Natural killer cell treated with Interleukin-12 subunit alpha and Interleukin-12 subunit beta and Interleukin-15 and Interleukin-18, amount 100 ng/mL, for 72 hours (primary cell): Measurements from ENCODE around the gene ENPP3. TPM values are rescaled to one million over a fixed set of nuclear protein-coding genes. Genes with fewer than 3 reads are reported as not detected.

Experiments
- ATAC-seq, 2 donors: fragments of 150-1000 bp; cut with Tn5 transposase in 1 of 2; sonication (Bioruptor Pico), chemical (Tn5 transposase) in 1 of 2; 2 replicates each; pipeline ENCODE4 v1.10.0; 2021
- DNase-seq: peaks from one replicate; pipeline ENCODE4 v3.0.0; 2022; ENCODE audit warnings: low spot score
- H3K27ac Mint-ChIP-seq, 2 donors: 1 replicate in 1 of 2; 2 replicates in 1 of 2; pipeline ENCODE4 v1.8.0; 2022; ENCODE audit warnings: mixed read lengths in 2 of 2, mild to moderate bottlenecking in 1 of 2, moderate library complexity in 1 of 2
- H3K27me3 Mint-ChIP-seq, 2 donors: 1 replicate in 1 of 2; 2 replicates in 1 of 2; pipeline ENCODE4 v1.8.0; 2022; ENCODE audit warnings: mixed read lengths in 2 of 2
- H3K36me3 Mint-ChIP-seq: one replicate; pipeline ENCODE4 v1.8.0; 2022; ENCODE audit warnings: mixed read lengths
- H3K4me1 Mint-ChIP-seq, 2 donors: 1 replicate in 1 of 2; 2 replicates in 1 of 2; pipeline ENCODE4 v1.8.0; 2022; ENCODE audit warnings: low read depth in 2 of 2, mixed read lengths in 2 of 2, mild to moderate bottlenecking in 1 of 2
- H3K4me3 Mint-ChIP-seq: one replicate; pipeline ENCODE4 v1.8.0; 2022; ENCODE audit warnings: mixed read lengths
- H3K9me3 Mint-ChIP-seq: 2 replicates; pipeline ENCODE4 v1.8.0; 2022; ENCODE audit warnings: mixed read lengths
- total RNA-seq, 2 donors: library from RNA; stranded (reverse); gene quantifications; one replicate each; pipeline ENCODE4 v1.2.3, GENCODE V29; 2022

The ENPP3 gene
- total RNA-seq, 2 donors from 2014 or later: 0.81 to 11.5 TPM

- ATAC-seq: no peak
- no peaks in the 10 kb centered on the region for H3K36me3 Mint-ChIP-seq
- no peaks in the 10 kb centered on the region for H3K27me3 Mint-ChIP-seq
- no peak overlapping the region for H3K4me3 Mint-ChIP-seq
- no peak overlapping the region for H3K27ac Mint-ChIP-seq
- no peaks in the 10 kb centered on the region for H3K4me1 Mint-ChIP-seq
- DNase-seq: no peak
- no peaks in the 10 kb centered on the region for H3K9me3 Mint-ChIP-seq
Measured at GRCh38 chr6:131717836-131718542, 80.9 kb downstream of the ENPP3 start.

- Mint-ChIP-seq H3K4me1 (peaks cover 0 to 4% of the 10 kb centered on the region in 2 donors), H3K27ac (no peak overlapping the region), H3K9me3 (no peaks in the 10 kb centered on the region), H3K4me3 (no peak overlapping the region), H3K36me3 (peaks cover 4% of the 10 kb centered on the region), H3K27me3 (no peaks in the 10 kb centered on the region)
- DNase-seq (no peak), ATAC-seq (no peak)
Measured at GRCh38 chr6:131721161-131721560, 84.1 kb downstream of the ENPP3 start.

- Mint-ChIP-seq H3K9me3 (no peaks in the 10 kb centered on the region), H3K36me3 (peaks cover 4% of the 10 kb centered on the region), H3K4me3 (no peak overlapping the region), H3K4me1 (peaks cover 0 to 4% of the 10 kb centered on the region in 2 donors), H3K27me3 (no peaks in the 10 kb centered on the region), H3K27ac (no peak overlapping the region)
- DNase-seq (no peak), ATAC-seq (no peak)
Measured at GRCh38 chr6:131724114-131724513, 87.0 kb downstream of the ENPP3 start.

DNA sequence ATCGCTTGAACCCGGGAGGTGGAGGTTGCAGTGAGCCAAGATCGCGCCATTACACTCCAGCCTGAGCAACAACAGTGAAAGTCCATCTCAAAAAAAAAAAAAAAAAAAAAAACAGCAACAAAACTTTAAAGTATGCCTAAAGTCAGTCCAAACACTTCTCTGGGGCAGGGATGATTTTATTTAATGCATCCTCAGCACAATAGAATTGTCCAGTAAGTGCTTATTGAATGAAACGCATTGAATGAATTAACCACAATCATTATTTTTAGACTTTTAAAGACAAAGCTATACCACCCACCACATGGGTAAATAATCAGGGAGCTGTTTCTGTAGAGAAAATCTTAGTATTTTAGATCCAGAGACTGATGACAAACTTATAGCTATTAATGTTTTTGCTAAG, 90.4 kb downstream of the ENPP3 start:
- H3K36me3 Mint-ChIP-seq: peaks cover 4% of the 10 kb centered on the region
- H3K27ac Mint-ChIP-seq: no peak overlapping the region
- H3K9me3 Mint-ChIP-seq: no peaks in the 10 kb centered on the region
- no peak overlapping the region for H3K4me3 Mint-ChIP-seq
- no peak for DNase-seq
- peaks cover 0 to 4% of the 10 kb centered on the region in 2 donors for H3K4me1 Mint-ChIP-seq
- ATAC-seq: no peak
- peaks cover 11% of the 10 kb centered on the region in 2 donors for H3K27me3 Mint-ChIP-seq

DNA sequence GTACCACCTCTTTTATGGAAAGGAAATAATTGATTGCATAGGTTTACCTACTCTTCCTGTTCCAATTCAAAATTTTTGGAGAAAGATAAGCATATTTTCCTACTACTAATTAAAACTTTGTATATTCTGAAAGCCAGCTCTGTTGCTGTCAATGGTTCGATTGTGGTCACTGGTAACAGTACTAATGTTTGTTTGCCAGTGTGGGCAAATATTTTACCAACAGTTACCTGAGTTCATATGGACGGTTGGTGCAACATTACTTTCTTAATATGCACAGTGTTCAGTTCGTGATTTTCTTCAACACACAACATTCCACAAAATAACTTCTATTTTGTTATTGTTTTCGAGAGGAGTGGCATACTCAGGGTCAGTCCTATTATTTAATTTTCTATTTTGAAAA, 90.8 kb downstream of the ENPP3 start:
- H3K27me3 Mint-ChIP-seq: peaks cover 11% of the 10 kb centered on the region in 2 donors
- H3K9me3 Mint-ChIP-seq: no peaks in the 10 kb centered on the region
- H3K36me3 Mint-ChIP-seq: peaks cover 4% of the 10 kb centered on the region
- no peak overlapping the region for H3K27ac Mint-ChIP-seq
- H3K4me3 Mint-ChIP-seq: no peak overlapping the region
- H3K4me1 Mint-ChIP-seq: peaks cover 0 to 4% of the 10 kb centered on the region in 2 donors
- no peak for DNase-seq
- ATAC-seq: no peak

GRCh38 chr6:131728296-131728939, 91.3 kb downstream of the ENPP3 start:
- DNase-seq (no peak), ATAC-seq (no peak)
- no peak overlapping the region for H3K4me3 Mint-ChIP-seq
- no peak overlapping the region for H3K27ac Mint-ChIP-seq
- H3K27me3 Mint-ChIP-seq: peaks cover 11% of the 10 kb centered on the region in 2 donors
- H3K9me3 Mint-ChIP-seq: no peaks in the 10 kb centered on the region
- peaks cover 0 to 4% of the 10 kb centered on the region in 2 donors for H3K4me1 Mint-ChIP-seq
- peaks cover 5% of the 10 kb centered on the region for H3K36me3 Mint-ChIP-seq

GRCh38 chr6:131729550-131729949, 92.4 kb downstream of the ENPP3 start:
- Mint-ChIP-seq H3K9me3 (no peaks in the 10 kb centered on the region), H3K4me3 (no peak overlapping the region), H3K27ac (no peak overlapping the region), H3K4me1 (no peaks in the 10 kb centered on the region), H3K27me3 (peaks cover 11% of the 10 kb centered on the region in 2 donors), H3K36me3 (peaks cover 4% of the 10 kb centered on the region)
- DNase-seq: no peak
- ATAC-seq: no peak

DNA sequence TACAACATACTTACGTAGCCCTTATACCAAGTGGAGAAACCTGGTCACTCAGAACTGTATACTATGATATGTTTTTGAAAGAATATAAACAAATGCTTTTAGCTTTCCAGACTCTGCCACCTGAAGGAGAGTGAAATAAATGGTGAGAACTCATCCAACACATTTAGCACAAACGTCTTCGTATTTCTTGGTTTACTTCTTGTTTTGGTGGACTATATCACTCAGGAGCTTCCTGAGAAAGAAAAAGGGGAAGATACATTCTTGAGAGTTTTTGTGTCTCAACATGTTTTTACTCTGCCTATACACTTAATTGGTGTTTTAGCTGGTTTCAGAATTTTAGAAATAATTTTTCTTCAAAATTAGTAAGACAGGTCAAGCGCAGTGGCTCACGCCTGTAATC, 93.2 kb downstream of the ENPP3 start:
- H3K27ac Mint-ChIP-seq: no peak overlapping the region
- H3K9me3 Mint-ChIP-seq: no peaks in the 10 kb centered on the region
- DNase-seq (no peak), ATAC-seq (no peak)
- peaks cover 11% of the 10 kb centered on the region in 2 donors for H3K27me3 Mint-ChIP-seq
- H3K4me3 Mint-ChIP-seq: no peak overlapping the region
- H3K36me3 Mint-ChIP-seq: peaks cover 4% of the 10 kb centered on the region
- H3K4me1 Mint-ChIP-seq: no peaks in the 10 kb centered on the region

- no peak overlapping the region for H3K4me3 Mint-ChIP-seq
- no peaks in the 10 kb centered on the region for H3K9me3 Mint-ChIP-seq
- no peak overlapping the region for H3K27ac Mint-ChIP-seq
- H3K4me1 Mint-ChIP-seq: no peaks in the 10 kb centered on the region
- DNase-seq (no peak), ATAC-seq (no peak)
- peaks cover 14 to 16% of the 10 kb centered on the region in 2 donors for H3K27me3 Mint-ChIP-seq
- H3K36me3 Mint-ChIP-seq: peaks cover 4% of the 10 kb centered on the region
Measured at GRCh38 chr6:131731224-131731623, 94.1 kb downstream of the ENPP3 start.

DNA sequence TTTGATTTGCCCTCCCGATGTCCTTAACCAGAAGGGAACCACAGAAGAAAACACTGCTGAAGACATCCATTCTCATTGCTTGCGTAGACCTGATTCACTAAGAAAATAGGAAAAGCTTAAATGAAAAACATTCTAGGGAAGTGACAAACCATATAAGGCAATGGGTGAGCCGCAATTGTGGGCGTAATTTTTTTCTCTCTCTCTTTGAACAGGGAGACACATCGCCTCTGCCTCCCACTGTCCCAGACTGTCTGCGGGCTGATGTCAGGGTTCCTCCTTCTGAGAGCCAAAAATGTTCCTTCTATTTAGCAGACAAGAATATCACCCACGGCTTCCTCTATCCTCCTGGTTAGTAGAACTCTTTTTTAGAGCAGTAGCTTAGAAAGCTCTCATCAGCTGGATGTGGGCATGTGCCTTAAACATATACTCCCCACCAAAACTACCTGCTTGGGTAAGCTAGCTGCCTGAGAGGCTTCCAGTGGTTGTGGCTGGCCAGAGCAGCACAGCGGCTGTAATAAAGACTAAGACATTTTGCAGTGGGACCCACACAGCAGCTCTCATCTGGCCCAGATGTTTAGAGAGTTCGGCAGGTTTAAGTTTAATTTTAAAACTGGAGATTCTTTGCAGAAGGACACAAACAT, 96.4 kb downstream of the ENPP3 start:
- H3K36me3 Mint-ChIP-seq: peaks cover 4% of the 10 kb centered on the region
- DNase-seq (no peak), ATAC-seq (no peak)
- H3K27me3 Mint-ChIP-seq: peaks cover 17 to 19% of the 10 kb centered on the region in 2 donors
- H3K4me3 Mint-ChIP-seq: no peak overlapping the region
- no peaks in the 10 kb centered on the region for H3K4me1 Mint-ChIP-seq
- H3K9me3 Mint-ChIP-seq: no peaks in the 10 kb centered on the region
- H3K27ac Mint-ChIP-seq: no peak overlapping the region

- no peaks in the 10 kb centered on the region for H3K9me3 Mint-ChIP-seq
Measured at GRCh38 chr6:131736003-131736596, 99.0 kb downstream of the ENPP3 start.

GRCh38 chr6:131736811-131737210, 99.7 kb downstream of the ENPP3 start:
- no peaks in the 10 kb centered on the region for H3K9me3 Mint-ChIP-seq
- peaks cover 14% of the 10 kb centered on the region in 2 donors for H3K27me3 Mint-ChIP-seq
- no peaks in the 10 kb centered on the region for H3K4me1 Mint-ChIP-seq
- ATAC-seq (no peak), DNase-seq (no peak)
- no peak overlapping the region for H3K4me3 Mint-ChIP-seq
- peaks cover 4% of the 10 kb centered on the region for H3K36me3 Mint-ChIP-seq
- no peak overlapping the region for H3K27ac Mint-ChIP-seq

More at GRCh38 chr6:131736003-131736596, 99.0 kb downstream of the ENPP3 start:
- DNase-seq (no peak), ATAC-seq (no peak)
- Mint-ChIP-seq H3K4me1 (no peaks in the 10 kb centered on the region), H3K36me3 (peaks cover 4% of the 10 kb centered on the region), H3K4me3 (no peak overlapping the region), H3K27me3 (peaks cover 13 to 14% of the 10 kb centered on the region in 2 donors), H3K27ac (no peak overlapping the region)

- Mint-ChIP-seq H3K27ac (no peak overlapping the region), H3K27me3 (peaks cover 16 to 24% of the 10 kb centered on the region in 2 donors), H3K36me3 (no peaks in the 10 kb centered on the region), H3K9me3 (no peaks in the 10 kb centered on the region), H3K4me1 (no peaks in the 10 kb centered on the region), H3K4me3 (no peak overlapping the region)
- DNase-seq: no peak
- no peak for ATAC-seq
Measured at GRCh38 chr6:131739136-131739535, 102.0 kb downstream of the ENPP3 start.

DNA sequence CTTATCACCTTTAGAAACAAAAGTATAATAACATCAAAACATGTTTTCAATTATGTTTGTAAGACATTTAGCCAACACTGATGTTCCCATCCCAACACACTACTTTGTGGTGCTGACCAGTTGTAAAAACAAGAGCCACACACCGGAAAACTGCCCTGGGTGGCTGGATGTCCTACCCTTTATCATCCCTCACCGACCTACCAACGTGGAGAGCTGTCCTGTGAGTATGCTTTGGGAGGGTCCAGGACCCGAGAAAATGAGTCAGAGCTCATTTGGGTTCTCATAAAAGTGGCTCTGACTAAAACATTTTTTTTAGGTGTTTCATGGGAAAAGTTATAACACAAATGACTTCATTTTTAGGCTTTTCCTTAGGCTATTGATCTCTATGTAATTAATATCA, 103.1 kb downstream of the ENPP3 start:
- no peak overlapping the region for H3K4me3 Mint-ChIP-seq
- ATAC-seq (no peak), DNase-seq (no peak)
- no peaks in the 10 kb centered on the region for H3K4me1 Mint-ChIP-seq
- H3K27ac Mint-ChIP-seq: no peak overlapping the region
- no peaks in the 10 kb centered on the region for H3K9me3 Mint-ChIP-seq
- no peaks in the 10 kb centered on the region for H3K36me3 Mint-ChIP-seq
- H3K27me3 Mint-ChIP-seq: peaks cover 19 to 25% of the 10 kb centered on the region in 2 donors
